H54 (cell line): ENCODE measurements around the gene PSMD12.
A peak's percentile ranks its signal among the peaks of the same experiment; 100 is the strongest.
"Not testable (repeated sequence)": the region's sequence is repeated elsewhere in the genome, so short reads cannot be mapped to it uniquely, and the experiment has no call there.

ENCODE experiments used
- DNase-seq: peaks from one replicate; pipeline ENCODE4 v3.0.0; 2011; ENCODE audit warnings: low spot score, mixed read lengths; ENCODE audit not compliant: insufficient read length
- FAIRE-seq: peaks from 3 replicates; lab custom pipeline; 2011; peaks lifted over from hg19 to GRCh38; lab: Jason Lieb, UNC
- POLR2A ChIP-seq: IDR thresholded peaks from 2 replicates; pipeline ENCODE4 v1.6.1; 2011; ENCODE audit warnings: low read depth, mild to moderate bottlenecking, low read length

The PSMD12 gene

DNA sequence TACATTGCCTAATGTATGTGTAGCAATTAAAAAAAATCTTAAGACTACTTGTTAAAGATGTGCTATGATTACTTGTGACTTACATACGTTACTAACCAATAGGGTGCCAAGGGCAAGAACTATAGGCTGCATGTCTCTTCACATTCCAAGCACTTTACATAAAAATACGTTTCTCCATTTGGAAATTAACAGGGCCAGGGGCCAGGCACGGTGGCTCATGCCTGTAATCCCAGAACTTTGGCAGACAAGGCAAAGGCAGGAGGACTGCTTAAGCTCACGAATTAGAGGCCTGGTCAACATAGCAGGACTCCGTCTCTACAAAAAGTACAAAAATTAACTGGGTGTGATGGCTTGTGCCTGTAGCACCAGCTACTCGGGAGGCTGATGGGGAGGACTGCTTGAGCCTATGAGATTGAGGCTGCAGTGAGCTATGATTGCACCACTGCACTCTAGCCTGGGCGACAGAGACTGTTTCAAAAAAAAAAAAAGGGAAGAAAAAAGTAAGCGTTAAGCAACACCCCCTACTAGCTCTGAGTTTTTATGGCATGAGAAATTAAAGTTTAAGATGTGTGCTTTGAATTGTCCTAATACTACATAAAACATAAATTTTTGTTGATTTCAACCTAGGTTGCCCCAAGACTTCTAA, 12.3 kb downstream of the PSMD12 start:
- no peak for FAIRE-seq
- no peak for DNase-seq
- TF ChIP-seq POLR2A = no peak

- DNase-seq (no peak), FAIRE-seq (no peak)
- TF ChIP-seq POLR2A = no peak
Measured at GRCh38 chr17:67353161-67353560, 13.2 kb downstream of the PSMD12 start.

DNA sequence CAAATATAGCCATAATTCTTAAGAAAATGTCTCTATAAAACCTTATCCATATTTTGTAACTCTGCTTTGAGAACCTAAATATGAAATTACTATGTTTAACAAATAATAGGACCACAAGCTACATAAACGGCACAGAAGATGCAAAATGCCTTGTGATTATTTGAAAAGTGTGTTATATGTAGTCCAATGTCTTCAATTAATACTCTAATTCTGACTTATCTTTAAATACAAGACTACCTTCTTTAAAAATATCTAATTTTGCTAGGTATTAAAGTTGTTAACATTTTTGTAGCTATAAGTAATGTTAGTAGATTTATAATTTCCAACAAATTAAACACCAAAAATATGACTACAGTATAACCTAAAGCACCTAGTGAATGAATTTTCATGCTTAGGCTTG, 17.0 kb downstream of the PSMD12 start:
- FAIRE-seq (no peak), DNase-seq (no peak)
- no peak for TF ChIP-seq POLR2A

- TF ChIP-seq POLR2A = no peak
- DNase-seq = no peak
- peak; percentile 67 for FAIRE-seq
Measured at GRCh38 chr17:67347826-67348225, 18.6 kb downstream of the PSMD12 start.

GRCh38 chr17:67343237-67343636, 23.1 kb downstream of the PSMD12 start:
- FAIRE-seq = peak; percentile 78

GRCh38 chr17:67338353-67338752, 28.0 kb downstream of the PSMD12 start:
- not testable (repeated sequence) for FAIRE-seq, DNase-seq

More at GRCh38 chr17:67343237-67343636, 23.1 kb downstream of the PSMD12 start:
- DNase-seq = no peak
- no peak for TF ChIP-seq POLR2A

DNA sequence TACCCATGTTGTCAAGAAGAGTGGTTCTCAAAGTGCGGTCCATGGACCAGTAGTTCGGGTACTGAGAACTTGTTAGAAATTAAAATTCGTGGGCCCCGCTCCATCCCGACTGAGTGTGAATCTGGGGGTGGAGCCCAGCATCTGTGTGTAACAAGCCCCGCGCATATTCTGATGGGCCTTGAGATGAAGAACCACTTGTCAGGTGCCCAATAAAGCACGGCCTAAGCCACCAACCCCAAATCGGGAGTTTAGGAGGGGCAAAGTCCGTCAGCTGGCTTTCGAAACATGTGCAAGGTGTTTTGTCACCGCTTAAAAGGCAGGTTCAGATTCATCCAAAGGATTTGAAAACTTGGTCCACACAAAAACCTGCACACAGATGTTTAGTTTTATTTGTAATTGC, 29.5 kb downstream of the PSMD12 start:
- FAIRE-seq (no peak), DNase-seq (no peak)
- TF ChIP-seq POLR2A = no peak

GRCh38 chr17:67335245-67335835, 31.0 kb downstream of the PSMD12 start:
- DNase-seq = no peak
- no peak for TF ChIP-seq POLR2A
- FAIRE-seq = no peak

DNA sequence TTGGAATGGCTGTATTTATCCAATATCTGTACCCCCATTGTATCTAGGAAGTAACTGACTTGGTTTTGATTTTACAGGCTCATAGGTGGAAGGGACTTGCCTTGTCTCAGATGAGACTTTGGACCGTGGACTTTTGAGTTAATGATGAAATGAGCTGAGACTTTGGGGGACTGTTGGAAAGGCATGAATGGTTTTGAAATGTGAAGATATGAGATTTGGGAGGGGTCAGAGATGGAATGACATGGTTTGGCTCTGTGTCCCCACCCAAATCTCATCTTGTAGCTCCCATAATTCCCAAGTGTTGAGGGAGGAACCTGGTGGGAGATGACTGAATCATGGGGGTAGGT, 34.2 kb downstream of the PSMD12 start:
- not testable (repeated sequence) for DNase-seq, FAIRE-seq

GRCh38 chr17:67331381-67332161, 34.8 kb downstream of the PSMD12 start:
- FAIRE-seq, DNase-seq: not testable (repeated sequence)

DNA sequence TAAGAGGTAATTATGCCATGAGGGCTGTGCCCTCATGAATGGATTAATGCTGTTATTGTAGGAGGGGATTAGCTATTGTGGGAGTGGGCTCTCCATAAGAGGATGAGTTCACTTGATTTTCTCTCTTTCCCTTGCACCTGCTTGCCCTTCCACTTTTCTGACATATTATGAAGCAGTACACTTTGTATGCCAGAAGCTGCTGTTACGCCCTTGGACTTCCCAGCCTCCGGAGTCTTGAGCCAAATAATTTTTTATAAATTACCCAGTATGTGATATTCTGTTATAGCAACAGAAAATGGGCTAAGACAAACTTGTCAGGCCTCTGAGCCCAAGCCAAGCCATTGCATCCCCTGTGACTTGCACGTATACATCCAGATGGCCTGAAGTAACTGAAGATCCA, 38.4 kb downstream of the PSMD12 start:
- no peak for FAIRE-seq
- no peak for TF ChIP-seq POLR2A
- no peak for DNase-seq

DNA sequence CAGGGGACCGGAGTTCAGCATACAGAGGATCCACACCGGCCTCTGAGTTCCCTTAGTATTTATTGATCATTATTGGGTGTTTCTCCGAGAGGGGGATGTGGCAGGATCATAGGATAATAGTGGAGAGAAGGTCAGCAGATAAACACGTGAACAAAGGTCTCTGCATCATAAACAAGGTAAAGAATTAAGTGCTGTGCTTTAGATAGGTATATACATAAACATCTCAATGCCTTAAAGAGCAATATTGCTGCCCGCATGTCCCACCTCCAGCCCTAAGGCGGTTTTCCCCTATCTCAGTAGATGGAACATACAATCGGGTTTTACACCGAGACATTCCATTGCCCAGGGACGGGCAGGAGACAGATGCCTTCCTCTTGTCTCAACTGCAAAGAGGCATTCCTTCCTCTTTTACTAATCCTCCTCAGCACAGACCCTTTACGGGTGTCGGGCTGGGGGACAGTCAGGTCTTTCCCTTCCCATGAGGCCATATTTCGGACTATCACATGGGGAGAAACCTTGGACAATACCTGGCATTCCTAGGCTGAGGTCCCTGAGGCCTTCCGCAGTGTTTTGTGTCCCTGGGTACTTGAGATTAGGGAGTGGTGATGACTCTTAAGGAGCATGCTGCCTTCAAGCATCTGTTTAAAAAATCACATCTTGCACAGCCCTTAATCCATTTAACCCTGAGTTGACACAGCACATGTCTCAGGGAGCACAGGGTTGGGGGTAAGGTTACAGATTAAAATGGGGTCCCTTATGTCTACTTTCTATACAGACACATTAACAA, 39.2 kb downstream of the PSMD12 start:
- not testable (repeated sequence) for DNase-seq, FAIRE-seq

DNA sequence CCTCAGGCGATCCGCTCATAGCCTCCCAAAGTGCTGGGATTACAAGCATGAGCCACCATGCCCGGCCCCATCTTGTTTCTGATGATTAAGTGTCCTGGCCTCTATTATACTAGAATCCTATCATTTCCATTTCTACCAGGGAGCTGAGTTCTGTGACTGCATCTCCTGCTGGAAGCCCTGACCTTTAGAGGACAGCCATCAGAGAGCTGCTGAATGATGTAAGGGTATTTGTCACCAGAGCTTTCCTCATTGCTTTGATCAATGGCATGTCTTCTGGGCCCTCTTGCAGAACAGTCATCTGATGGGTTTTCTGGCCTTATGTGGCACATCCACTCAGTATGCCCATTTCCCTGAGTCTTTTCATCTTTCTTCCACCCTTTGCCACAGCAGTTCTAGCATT, 39.9 kb downstream of the PSMD12 start:
- DNase-seq (no peak), FAIRE-seq (no peak)

DNA sequence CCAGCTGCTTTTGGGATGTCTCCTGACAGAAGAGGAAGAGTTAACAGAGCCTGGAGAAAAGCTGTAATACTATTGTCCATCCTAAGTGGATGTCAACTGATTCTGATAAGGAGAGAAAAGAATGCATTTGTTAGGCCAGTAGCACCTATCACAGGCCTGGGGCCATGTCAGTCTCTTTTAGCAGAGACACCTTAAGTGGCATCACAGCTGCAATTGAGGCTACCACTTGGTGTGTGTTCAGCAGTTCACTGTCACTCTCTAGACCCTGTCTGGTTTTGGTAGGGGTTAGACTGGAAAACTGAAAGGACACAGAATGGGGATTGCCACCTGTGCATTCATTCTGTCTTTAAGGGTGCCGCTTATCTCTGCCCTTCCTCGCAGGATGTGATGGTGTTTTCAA, 42.0 kb downstream of the PSMD12 start:
- no peak for FAIRE-seq

More for the DNA sequence above, 39.9 kb downstream of the PSMD12 start:
- TF ChIP-seq POLR2A = no peak

More for the DNA sequence above, 42.0 kb downstream of the PSMD12 start:
- DNase-seq = no peak
- no peak for TF ChIP-seq POLR2A
